GM19397 (cell line): ENCODE data around the gene MDM4.
"Not testable (repeated sequence)": the region's sequence is repeated elsewhere in the genome, so short reads cannot be mapped to it uniquely, and the experiment has no call there.

Source experiments
- ATAC-seq: cut with Tn5 transposase; IDR thresholded peaks from one replicate; pipeline ENCODE4 v1.9.1; 2021; ENCODE audit warnings: mild to moderate bottlenecking, moderate library complexity; ENCODE audit not compliant: unreplicated experiment

The MDM4 gene

GRCh38 chr1:204560002-204560401 lies 43.8 kb downstream of the MDM4 start:
- ATAC-seq = not testable (repeated sequence)

- ATAC-seq = no peak
Measured at GRCh38 chr1:204560590-204561150, 44.5 kb downstream of the MDM4 start.

GRCh38 chr1:204562075-204562990 lies 46.1 kb downstream of the MDM4 start:
- ATAC-seq = no peak

GRCh38 chr1:204563307-204563706 lies 47.1 kb downstream of the MDM4 start:
- ATAC-seq = no peak

DNA sequence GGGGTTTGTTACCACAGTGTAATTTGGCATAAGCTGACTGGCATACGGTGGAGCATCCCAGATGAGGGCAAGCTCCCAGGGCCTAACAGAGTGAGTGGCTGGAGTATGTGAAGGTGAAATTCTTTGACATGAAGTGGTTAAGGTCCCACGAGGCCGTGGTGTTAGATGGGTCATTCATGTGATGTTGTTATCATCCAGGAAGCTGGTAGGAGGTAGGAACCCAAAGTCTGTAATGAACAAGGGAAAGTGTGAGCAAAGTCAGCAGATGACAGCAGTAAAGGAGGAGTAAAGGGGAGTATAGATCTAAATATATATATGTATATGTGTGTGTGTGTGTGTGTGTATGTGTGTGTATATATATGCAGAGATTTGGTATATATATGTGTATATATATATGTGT lies 47.6 kb downstream of the MDM4 start:
- ATAC-seq = no peak

DNA sequence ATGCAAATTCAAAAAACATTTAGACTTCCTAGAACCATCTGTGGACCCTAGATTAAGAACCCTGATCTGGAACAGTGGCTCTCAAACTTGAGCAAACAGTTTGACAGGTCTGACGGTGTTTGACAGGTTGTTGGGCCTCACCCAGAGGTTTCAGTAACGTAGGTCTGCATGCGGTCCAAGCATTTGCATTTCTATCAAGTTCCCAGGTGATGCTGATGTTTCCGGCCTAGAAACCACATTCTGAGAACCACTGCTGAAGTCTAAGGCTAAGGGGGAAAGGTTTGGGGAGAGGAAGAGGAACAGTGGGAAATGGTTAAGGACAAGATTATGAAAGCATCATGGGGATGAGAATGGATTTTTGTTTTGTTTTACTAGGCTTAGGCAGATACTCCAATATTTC lies 48.6 kb downstream of the MDM4 start:
- peak; percentile 62 for ATAC-seq

- ATAC-seq = no peak
Measured at GRCh38 chr1:204565617-204566582, 49.7 kb downstream of the MDM4 start.

GRCh38 chr1:204566583-204566955 lies 50.4 kb downstream of the MDM4 start:
- ATAC-seq = no peak

- no peak for ATAC-seq
Measured at GRCh38 chr1:204567071-204567470, 50.9 kb downstream of the MDM4 start.

DNA sequence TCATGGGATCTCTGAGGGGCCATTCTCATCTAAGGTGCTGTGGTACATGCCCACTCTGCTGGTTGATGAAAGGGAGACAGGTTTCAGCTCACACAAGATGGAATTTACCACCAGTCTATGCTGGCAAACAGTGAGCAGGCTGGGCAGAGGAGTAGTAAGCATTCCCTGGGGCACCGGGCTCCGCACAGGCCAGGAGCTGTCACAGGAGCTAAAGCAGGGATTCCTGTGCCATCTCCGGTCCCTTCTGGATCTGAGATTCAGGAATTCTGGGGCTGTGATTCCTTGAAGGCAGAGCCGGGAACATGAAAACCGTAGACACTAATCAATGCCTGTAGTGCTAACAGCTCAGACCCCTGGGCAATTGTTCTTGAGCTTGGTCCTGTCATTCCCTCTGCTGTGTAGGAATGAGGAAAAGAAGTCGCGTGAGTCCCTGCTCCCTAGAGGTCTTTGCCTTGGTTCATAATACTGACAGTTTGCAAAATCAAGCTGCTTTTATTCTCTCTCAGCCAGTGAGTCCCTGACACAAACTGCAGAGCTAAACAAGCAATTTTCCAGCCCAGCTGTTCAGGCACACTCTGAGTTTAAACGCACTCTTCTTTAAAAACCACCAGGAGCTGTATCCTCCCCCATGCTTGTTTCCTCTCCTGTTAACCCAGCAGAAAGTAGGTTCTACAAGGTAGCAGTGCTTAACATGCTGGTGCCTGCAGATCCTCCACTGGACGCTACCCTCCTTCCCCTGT lies 52.5 kb downstream of the MDM4 start:
- ATAC-seq = no peak

- ATAC-seq = no peak
Measured at GRCh38 chr1:204569478-204569877, 53.3 kb downstream of the MDM4 start.

DNA sequence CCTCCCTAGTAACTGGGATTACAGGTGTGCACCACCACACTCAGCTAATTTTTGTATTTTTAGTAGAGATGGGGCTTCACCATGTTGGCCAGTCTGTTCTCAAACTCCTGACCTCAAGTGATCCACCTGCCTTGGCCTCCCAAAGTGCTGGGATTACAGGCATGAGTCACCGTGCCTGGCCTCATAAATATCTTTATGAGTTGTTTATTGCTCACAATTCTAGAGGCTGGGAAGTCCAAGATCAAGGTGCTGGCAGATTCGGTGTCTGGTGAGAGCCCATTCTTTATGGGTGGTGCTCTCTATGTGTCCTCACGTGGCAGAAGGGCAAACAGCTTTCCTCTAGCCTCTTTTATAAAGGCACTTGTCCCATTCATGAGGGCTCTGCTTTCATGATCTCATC lies 53.8 kb downstream of the MDM4 start:
- not testable (repeated sequence) for ATAC-seq

- ATAC-seq = no peak
Measured at GRCh38 chr1:204571128-204571527, 54.9 kb downstream of the MDM4 start.

DNA sequence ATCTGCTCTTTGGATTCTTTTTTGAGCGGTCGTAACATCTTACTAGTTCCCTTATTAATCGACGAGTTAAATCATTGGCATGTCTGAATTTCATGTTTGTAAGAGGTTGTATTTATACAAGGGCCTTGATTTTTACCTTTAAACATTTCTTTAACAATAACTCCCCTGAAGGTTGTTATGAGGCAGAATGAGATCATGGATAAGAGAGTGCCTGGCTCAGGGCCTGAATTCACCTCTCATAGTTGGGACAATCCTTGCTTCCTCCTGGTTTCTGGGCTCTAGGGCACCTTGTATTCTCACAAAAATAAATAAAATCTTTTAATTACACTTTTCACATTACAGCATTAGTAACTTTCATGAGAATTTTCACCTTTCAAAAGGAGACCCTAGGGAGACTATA lies 55.4 kb downstream of the MDM4 start:
- no peak for ATAC-seq

GRCh38 chr1:204572923-204573922 lies 57.0 kb downstream of the MDM4 start:
- ATAC-seq = no peak

- ATAC-seq = no peak
Measured at GRCh38 chr1:204574016-204574864, 58.0 kb downstream of the MDM4 start.

DNA sequence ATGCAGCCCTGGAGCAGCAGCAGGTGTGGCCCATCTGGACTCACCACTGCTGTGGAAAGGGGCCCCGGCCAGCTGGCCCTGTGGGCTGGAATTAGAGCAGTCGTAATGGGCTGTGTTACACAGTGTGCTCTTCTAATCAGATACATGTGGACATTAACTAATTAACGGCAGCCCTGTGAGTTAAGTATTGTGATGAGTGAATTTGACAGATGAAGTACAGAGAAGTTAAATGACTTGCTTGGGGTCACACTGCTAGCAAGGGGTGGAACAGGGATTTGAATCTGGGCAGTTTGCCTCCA lies 58.6 kb downstream of the MDM4 start:
- ATAC-seq = no peak
